Fibroblast of lung (primary cell): ENCODE measurements around the gene KIRREL3. TPM values are rescaled to one million over a fixed set of nuclear protein-coding genes. Genes with fewer than 3 reads are reported as not detected.

ENCODE experiments used
- DNase-seq, 2 donors: peaks; one replicate each; pipeline versions ENCODE4 v3.0.0 to v3.0.0-alpha.2; 2010; ENCODE audit warnings: low read depth in 2 of 2
- H2AFZ ChIP-seq: 2 replicates; pipeline ENCODE4 v1.5.1; 2012; ENCODE audit warnings: low read length, control low read depth, inconsistent platforms
- H3K27ac ChIP-seq: 2 replicates; pipeline ENCODE4 v1.5.1; 2011; ENCODE audit warnings: low read length, control low read depth; ENCODE audit not compliant: insufficient read depth
- H3K27me3 ChIP-seq: 2 replicates; pipeline ENCODE4 v1.5.1; 2011; ENCODE audit warnings: mild to moderate bottlenecking, low read length; ENCODE audit not compliant: control insufficient read depth, insufficient read depth
- H3K36me3 ChIP-seq: 2 replicates; pipeline ENCODE4 v1.5.1; 2011; ENCODE audit warnings: low read length; ENCODE audit not compliant: control insufficient read depth, insufficient read depth
- H3K4me1 ChIP-seq: 2 replicates; pipeline ENCODE4 v1.5.1; 2011; ENCODE audit warnings: low read length; ENCODE audit not compliant: control insufficient read depth, insufficient read depth; ENCODE audit errors: extremely low read depth
- H3K4me2 ChIP-seq: 2 replicates; pipeline ENCODE4 v1.5.1; 2011; ENCODE audit warnings: low read length, control low read depth; ENCODE audit not compliant: insufficient read depth; ENCODE audit errors: extremely low read depth
- H3K4me3 ChIP-seq, 4 experiments: fragments of 200-600 bp in 1 of 4; sonication (generic) in 1 of 4; replicated peaks in 1 of 4; 2 replicates each; pipeline ENCODE4 v1.5.1; 2011 to 2016; ENCODE audit warnings: low read length in 4 of 4, low read depth in 3 of 4, mild to moderate bottlenecking in 3 of 4, control low read depth in 2 of 4, inconsistent platforms in 1 of 4, mixed read lengths in 1 of 4; ENCODE audit not compliant: insufficient read depth in 1 of 4; ENCODE audit errors: control extremely low read depth in 1 of 4
- H3K79me2 ChIP-seq: 2 replicates; pipeline ENCODE4 v1.5.1; 2012; ENCODE audit warnings: mild to moderate bottlenecking, low read length, inconsistent platforms; ENCODE audit not compliant: control insufficient read depth, insufficient read depth
- H3K9ac ChIP-seq: 2 replicates; pipeline ENCODE4 v1.5.1; 2011; ENCODE audit warnings: mild to moderate bottlenecking, low read length, control low read depth; ENCODE audit not compliant: insufficient read depth
- H3K9me3 ChIP-seq: 2 replicates; pipeline ENCODE4 v1.5.1; 2012; ENCODE audit warnings: low read depth, low read length; ENCODE audit not compliant: control insufficient read depth, insufficient read depth
- H4K20me1 ChIP-seq: 2 replicates; pipeline ENCODE4 v1.5.1; 2011; ENCODE audit warnings: low read length; ENCODE audit not compliant: control insufficient read depth, insufficient read depth; ENCODE audit errors: extremely low read depth
- CTCF ChIP-seq, 2 donors: IDR thresholded peaks in 1 of 2; conservative IDR thresholded peaks in 1 of 2; 1 replicate in 1 of 2; 2 replicates in 1 of 2; pipeline ENCODE4 v1.5.1; 2011 to 2012; ENCODE audit warnings: low read length in 2 of 2, control low read depth in 1 of 2, inconsistent platforms in 1 of 2, low read depth in 1 of 2, mild to moderate bottlenecking in 1 of 2
- EZH2 ChIP-seq: IDR thresholded peaks from 2 replicates; pipeline ENCODE4 v1.5.1; 2012; ENCODE audit warnings: low read length, control low read depth, mild to moderate bottlenecking; ENCODE audit errors: missing control alignments
- polyA plus RNA-seq, 2 donors: library from polyadenylated mRNA; depleted of rRNA in 1 of 2; stranded (reverse) in 1 of 2; unstranded in 1 of 2; fragments of >200 nt; gene quantifications; 2 replicates each; pipeline ENCODE4 v1.2.1, GENCODE V29; 2011 to 2012; ENCODE audit warnings: missing spikeins in 1 of 2
- total RNA-seq: library from RNA; depleted of rRNA; stranded (reverse); fragments of >200 nt; gene quantifications from 2 replicates; pipeline ENCODE4 v1.2.1, GENCODE V29; 2014

The KIRREL3 gene
- total and polyA plus RNA-seq, 2 donors (not counting 1 experiment from before 2014, with no cell fraction given): 2.8 to 6.1 TPM

GRCh38 chr11:126696982-126697381 lies 303.6 kb downstream of the KIRREL3 start:
- no peak overlapping the region for H2AFZ ChIP-seq
- H3K9me3 ChIP-seq: no peaks in the 10 kb centered on the region
- no peak for DNase-seq
- no peak overlapping the region for H3K27ac ChIP-seq
- no peak overlapping the region for H3K9ac ChIP-seq
- H3K4me2 ChIP-seq: no peak overlapping the region
- H3K4me3 ChIP-seq: no peak overlapping the region
- no peaks in the 10 kb centered on the region for H3K27me3 ChIP-seq
- H4K20me1 ChIP-seq: no peaks in the 10 kb centered on the region
- TF ChIP-seq CTCF (conservative IDR thresholded peaks at IDR 0.05 in 1 of 2, IDR thresholded peaks at IDR 0.05 in 1 of 2; ENCODE audit: low read depth in 1 of 2, low read length in 2 of 2) (no peak), EZH2 (no peak)
- H3K79me2 ChIP-seq: no peaks in the 10 kb centered on the region
- H3K36me3 ChIP-seq: no peaks in the 10 kb centered on the region
- H3K4me1 ChIP-seq: no peaks in the 10 kb centered on the region

- Histone ChIP-seq H3K9ac (no peak overlapping the region), H4K20me1 (no peaks in the 10 kb centered on the region), H3K9me3 (no peaks in the 10 kb centered on the region), H3K36me3 (no peaks in the 10 kb centered on the region), H3K4me3 (no peak overlapping the region), H3K27me3 (no peaks in the 10 kb centered on the region), H3K27ac (no peak overlapping the region), H3K4me2 (no peak overlapping the region), H3K79me2 (no peaks in the 10 kb centered on the region), H2AFZ (no peak overlapping the region), H3K4me1 (no peaks in the 10 kb centered on the region)
- no peak for DNase-seq
- no peak for TF ChIP-seq EZH2
- TF ChIP-seq CTCF (conservative IDR thresholded peaks at IDR 0.05 in 1 of 2, IDR thresholded peaks at IDR 0.05 in 1 of 2; ENCODE audit: low read depth in 1 of 2, low read length in 2 of 2): no peak
Measured at GRCh38 chr11:126695293-126695692, 305.3 kb downstream of the KIRREL3 start.

- no peaks in the 10 kb centered on the region for H3K27me3 ChIP-seq
- H3K36me3 ChIP-seq: no peaks in the 10 kb centered on the region
- no peaks in the 10 kb centered on the region for H3K79me2 ChIP-seq
- H2AFZ ChIP-seq: no peak overlapping the region
- no peak overlapping the region for H3K4me2 ChIP-seq
- H3K4me3 ChIP-seq: no peak overlapping the region
- H3K9ac ChIP-seq: no peak overlapping the region
- no peaks in the 10 kb centered on the region for H3K9me3 ChIP-seq
- H3K27ac ChIP-seq: no peak overlapping the region
- TF ChIP-seq CTCF (conservative IDR thresholded peaks at IDR 0.05 in 1 of 2, IDR thresholded peaks at IDR 0.05 in 1 of 2; ENCODE audit: low read depth in 1 of 2, low read length in 2 of 2): no peak
- no peak for TF ChIP-seq EZH2
- DNase-seq: no peak
- no peaks in the 10 kb centered on the region for H4K20me1 ChIP-seq
- no peaks in the 10 kb centered on the region for H3K4me1 ChIP-seq
Measured at GRCh38 chr11:126694065-126694625, 306.4 kb downstream of the KIRREL3 start.
